AG04450 (cell line): ENCODE results near the gene CACNA1A. TPM values are rescaled to one million over a fixed set of nuclear protein-coding genes. Genes with fewer than 3 reads are reported as not detected.
"Not testable (repeated sequence)": the region's sequence is repeated elsewhere in the genome, so short reads cannot be mapped to it uniquely, and the experiment has no call there.

Experiments
- CTCF ChIA-PET: fragments of 300-600, 350-600 bp; formaldehyde crosslinking; extraction: SDS; loops from one replicate; lab custom pipeline; 2022; ENCODE audit warnings: antibody characterized with exemption, inconsistent platforms; lab: Charles Lee
- POLR2A ChIA-PET: fragments of 350-600 bp; formaldehyde crosslinking; extraction: SDS; loops from one replicate; lab custom pipeline; 2021; ENCODE audit warnings: antibody characterized with exemption, inconsistent platforms; lab: Yijun Ruan, JAX
- DNase-seq: peaks from one replicate; pipeline ENCODE4 v3.0.0-alpha.2; 2011; ENCODE audit warnings: low read depth, low spot score
- H3K27ac ChIP-seq: one replicate; pipeline ENCODE4 v1.5.1; 2012; ENCODE audit warnings: low read depth, low read length, control low read depth
- H3K27me3 ChIP-seq: one replicate; pipeline ENCODE4 v1.6.0; 2012; ENCODE audit warnings: low read length; ENCODE audit not compliant: control insufficient read depth, insufficient read depth
- H3K4me3 ChIP-seq: 2 replicates; pipeline ENCODE4 v1.5.1; 2011; ENCODE audit warnings: mild to moderate bottlenecking, low read depth, low read length, control low read depth
- H3K9me3 ChIP-seq: 2 replicates; pipeline ENCODE4 v1.5.1; 2012; ENCODE audit warnings: low read length; ENCODE audit not compliant: control insufficient read depth, insufficient read depth
- CTCF ChIP-seq: IDR thresholded peaks from 2 replicates; pipeline ENCODE4 v1.5.1; 2011; ENCODE audit warnings: low read depth, low read length, control low read depth, inconsistent platforms
- polyA plus RNA-seq: library from polyadenylated mRNA; depleted of rRNA; stranded (reverse); fragments of >200 nt; gene quantifications from 2 replicates; pipeline ENCODE4 v1.2.3, GENCODE V29; 2011

The CACNA1A gene
- polyA plus RNA-seq, 1 experiment = 12.2 TPM

DNA sequence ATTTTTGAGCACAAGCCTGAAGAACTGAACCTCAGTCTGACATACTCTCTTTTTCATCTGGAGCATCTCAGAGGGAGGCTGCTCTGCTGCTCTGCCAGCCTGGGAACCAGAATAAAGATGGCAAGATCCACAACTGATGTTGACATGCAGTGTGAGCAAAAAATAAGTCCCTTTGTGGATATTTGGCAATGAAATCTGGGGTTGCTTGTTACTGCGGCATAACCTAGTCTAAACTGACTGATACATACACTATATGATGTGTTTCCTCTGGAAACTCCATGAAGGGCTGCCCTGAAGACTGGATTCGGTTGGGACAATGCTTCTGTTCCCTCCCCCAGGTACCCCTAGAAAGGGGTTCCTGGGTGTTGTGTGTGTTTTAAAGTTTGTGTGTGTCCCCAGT, 249.4 kb downstream of the CACNA1A start:
- no peak for TF ChIP-seq CTCF
- ChIA-PET CTCF (no interaction called here), POLR2A (no interaction called here)
- no peak overlapping the region for H3K4me3 ChIP-seq
- no peak overlapping the region for H3K27ac ChIP-seq
- no peak for DNase-seq
- no peaks in the 10 kb centered on the region for H3K27me3 ChIP-seq
- peaks cover 9% of the 10 kb centered on the region for H3K9me3 ChIP-seq

GRCh38 chr19:13256398-13256797, 249.9 kb downstream of the CACNA1A start:
- H3K4me3 ChIP-seq, DNase-seq, POLR2A ChIA-PET, H3K27me3 ChIP-seq, H3K27ac ChIP-seq, CTCF ChIA-PET, H3K9me3 ChIP-seq: not testable (repeated sequence)

DNA sequence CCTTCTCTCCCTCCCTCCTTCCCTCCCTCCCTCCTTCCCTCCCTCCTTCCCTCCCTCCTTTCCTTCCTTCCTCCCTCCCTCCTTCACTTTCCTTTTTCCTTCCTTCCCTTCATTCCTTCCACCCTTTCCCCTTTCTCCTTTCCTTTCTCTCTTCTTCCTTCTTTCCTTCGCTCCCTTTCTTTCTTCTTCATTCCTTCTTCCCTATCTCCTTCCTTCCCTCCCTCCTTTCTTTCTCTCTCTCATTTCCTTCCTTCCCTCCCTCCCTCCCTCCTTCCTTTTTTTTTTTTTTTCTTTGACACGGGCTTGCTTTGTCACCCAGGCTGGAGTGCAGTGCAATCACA, 250.6 kb downstream of the CACNA1A start:
- CTCF ChIA-PET = no interaction called here

GRCh38 chr19:13255041-13255718, 251.1 kb downstream of the CACNA1A start:
- ChIA-PET CTCF (interaction anchor here (1.0 kb wide), 1 partner anchor 60 kb away, joined by 3 read pairs; no protein-coding TSS in a partner anchor), POLR2A (no interaction called here)
- H3K9me3 ChIP-seq = peaks cover 9% of the 10 kb centered on the region
- H3K4me3 ChIP-seq = no peak overlapping the region
- no peak overlapping the region for H3K27ac ChIP-seq
- no peak for TF ChIP-seq CTCF
- no peaks in the 10 kb centered on the region for H3K27me3 ChIP-seq
- no peak for DNase-seq

More for the DNA sequence above, 250.6 kb downstream of the CACNA1A start:
- DNase-seq = no peak
- Histone ChIP-seq H3K9me3 (peaks cover 9% of the 10 kb centered on the region), H3K27me3 (no peaks in the 10 kb centered on the region), H3K27ac (no peak overlapping the region), H3K4me3 (no peak overlapping the region)
- POLR2A ChIA-PET = no interaction called here
- no peak for TF ChIP-seq CTCF

GRCh38 chr19:13252569-13253335, 253.5 kb downstream of the CACNA1A start:
- no peak for TF ChIP-seq CTCF
- no peak for DNase-seq
- peaks cover 9% of the 10 kb centered on the region for H3K9me3 ChIP-seq
- H3K4me3 ChIP-seq = no peak overlapping the region
- ChIA-PET CTCF (interaction anchor here (1.3 to 2.3 kb wide), 3 partner anchors 10 to 25 kb away, joined by 4 to 8 read pairs (median 5); no protein-coding TSS in a partner anchor), POLR2A (no interaction called here)
- H3K27ac ChIP-seq = no peak overlapping the region
- no peaks in the 10 kb centered on the region for H3K27me3 ChIP-seq
